ENCODE measurements around the gene PBRM1. TPM values are rescaled to one million over a fixed set of nuclear protein-coding genes. Genes with fewer than 3 reads are reported as not detected.

Gene PBRM1
- total RNA-seq, 1 donor from 2014 or later, result 62.1 TPM

GRCh38 chr3:52507359-52507758 is 178.4 kb downstream of the PBRM1 start:
- H3K27me3 Mint-ChIP-seq, result no peaks in the 10 kb centered on the region
- ChIA-PET POLR2A (no interaction called here), CTCF (no interaction called here)
- no peak for DNase-seq
- no peaks in the 10 kb centered on the region for H3K9me3 Mint-ChIP-seq
- no peaks in the 10 kb centered on the region for H3K4me1 Mint-ChIP-seq
- no peak for TF ChIP-seq CTCF (IDR thresholded peaks at IDR 0.05)
- no peak overlapping the region for H3K4me3 Mint-ChIP-seq
- intact Hi-C loops (cut with micrococcal nuclease), result no loop called here
- ATAC-seq (ENCODE audit: low read depth), result no peak
- no peak overlapping the region for H3K27ac Mint-ChIP-seq
- no peaks in the 10 kb centered on the region for H3K36me3 Mint-ChIP-seq (ENCODE audit: low read depth)

GRCh38 chr3:52506266-52506966 is 179.3 kb downstream of the PBRM1 start:
- DNase-seq (no peak), ATAC-seq (ENCODE audit: low read depth) (no peak)
- no peak for TF ChIP-seq CTCF (IDR thresholded peaks at IDR 0.05)
- no peaks in the 10 kb centered on the region for H3K4me1 Mint-ChIP-seq
- no peaks in the 10 kb centered on the region for H3K9me3 Mint-ChIP-seq
- H3K4me3 Mint-ChIP-seq, result no peak overlapping the region
- intact Hi-C loops (cut with micrococcal nuclease), result no loop called here
- no peak overlapping the region for H3K27ac Mint-ChIP-seq
- H3K36me3 Mint-ChIP-seq (ENCODE audit: low read depth), result no peaks in the 10 kb centered on the region
- CTCF ChIA-PET, result no interaction called here
- no peaks in the 10 kb centered on the region for H3K27me3 Mint-ChIP-seq
- POLR2A ChIA-PET, result no interaction called here

- ChIA-PET POLR2A (no interaction called here), CTCF (no interaction called here)
- Mint-ChIP-seq H3K36me3 (ENCODE audit: low read depth) (no peaks in the 10 kb centered on the region), H3K27ac (no peak overlapping the region), H3K9me3 (no peaks in the 10 kb centered on the region), H3K4me3 (no peak overlapping the region), H3K27me3 (no peaks in the 10 kb centered on the region), H3K4me1 (peaks cover 5% of the 10 kb centered on the region)
- TF ChIP-seq CTCF (IDR thresholded peaks at IDR 0.05), result no peak
- ATAC-seq (ENCODE audit: low read depth) (no peak), DNase-seq (no peak)
- intact Hi-C loops (cut with micrococcal nuclease), result no loop called here
Measured at GRCh38 chr3:52504977-52505376, 180.7 kb downstream of the PBRM1 start.

- Mint-ChIP-seq H3K4me1 (peaks cover 11% of the 10 kb centered on the region), H3K9me3 (no peaks in the 10 kb centered on the region), H3K4me3 (no peak overlapping the region), H3K36me3 (ENCODE audit: low read depth) (no peaks in the 10 kb centered on the region), H3K27me3 (no peaks in the 10 kb centered on the region), H3K27ac (no peak overlapping the region)
- no peak for TF ChIP-seq CTCF (IDR thresholded peaks at IDR 0.05)
- POLR2A ChIA-PET, result no interaction called here
- no peak for ATAC-seq (ENCODE audit: low read depth)
- CTCF ChIA-PET, result no interaction called here
- no peak for DNase-seq
- intact Hi-C loops (cut with micrococcal nuclease), result no loop called here
Measured at GRCh38 chr3:52503788-52504424, 181.8 kb downstream of the PBRM1 start.

- CTCF ChIA-PET, result no interaction called here
- no peak for TF ChIP-seq CTCF (IDR thresholded peaks at IDR 0.05)
Measured at GRCh38 chr3:52502808-52503350, 182.8 kb downstream of the PBRM1 start.

More at GRCh38 chr3:52502808-52503350, 182.8 kb downstream of the PBRM1 start:
- Mint-ChIP-seq H3K9me3 (no peaks in the 10 kb centered on the region), H3K4me3 (no peak overlapping the region), H3K27ac (no peak overlapping the region), H3K4me1 (peaks cover 20% of the 10 kb centered on the region), H3K27me3 (no peaks in the 10 kb centered on the region), H3K36me3 (ENCODE audit: low read depth) (no peaks in the 10 kb centered on the region)
- DNase-seq, result no peak
- ATAC-seq (ENCODE audit: low read depth), result no peak
- intact Hi-C loops (cut with micrococcal nuclease), result no loop called here
- POLR2A ChIA-PET, result no interaction called here

Data from activated B cell treated with CpG ODN at 0.5 μM for 24 hours (primary cell).